Muscle of leg (tissue), 11 donors: Measurements from ENCODE around the gene PEX7. TPM values are rescaled to one million over a fixed set of nuclear protein-coding genes. Genes with fewer than 3 reads are reported as not detected.

Experiments used
- DNase-seq: peaks from one replicate; pipeline ENCODE4 v3.0.0; 2013
- H3K27ac ChIP-seq: one replicate; pipeline ENCODE4 v1.5.1; 2013; ENCODE audit warnings: mild to moderate bottlenecking, low read length, control low read depth
- H3K27me3 ChIP-seq: one replicate; pipeline ENCODE4 v1.6.1; 2013; ENCODE audit warnings: low read length; ENCODE audit not compliant: control insufficient read depth, insufficient read depth
- H3K36me3 ChIP-seq: one replicate; pipeline ENCODE4 v1.6.1; 2013; ENCODE audit warnings: low read length; ENCODE audit not compliant: control insufficient read depth, insufficient read depth
- H3K4me1 ChIP-seq: one replicate; pipeline ENCODE4 v1.6.1; 2013; ENCODE audit warnings: low read length; ENCODE audit not compliant: control insufficient read depth, insufficient read depth
- H3K4me3 ChIP-seq: one replicate; pipeline ENCODE4 v1.5.1; 2013; ENCODE audit warnings: low read length, control low read depth
- H3K9me3 ChIP-seq: replicated peaks from 2 replicates; pipeline ENCODE4 v1.6.1; 2013; ENCODE audit warnings: low read depth, low read length; ENCODE audit not compliant: control insufficient read depth
- WGBS: methylation state at CpG from one replicate; pipeline ENCODE4 v1.1.5; 2013; ENCODE audit warnings: missing lambda C conversion rate; ENCODE audit not compliant: insufficient coverage; 5-methylcytosine and 5-hydroxymethylcytosine counted together
- polyA plus RNA-seq, 8 donors: library from polyadenylated mRNA; unstranded; fragments of 120-200 nt; gene quantifications; one replicate each; pipeline versions ENCODE4 v1.2.1 to v1.2.3, GENCODE V29; 2013; ENCODE audit warnings: inconsistent platforms in 1 of 8, low replicate concordance in 1 of 8; ENCODE audit not compliant: insufficient read length in 8 of 8, insufficient read depth in 1 of 8
- total RNA-seq: library from RNA; stranded (reverse); fragments of 120-200 nt; gene quantifications from one replicate; pipeline ENCODE4 v1.2.4, GENCODE V29; 2013

PEX7 gene
- total and polyA plus RNA-seq, 9 donors = 6.1 to 9.4 (median 8.1) TPM

GRCh38 chr6:136790411-136791295, 31.7 kb upstream of the PEX7 start:
- Histone ChIP-seq H3K27me3 (peaks cover 24% of the 10 kb centered on the region), H3K4me1 (peaks cover 9% of the 10 kb centered on the region), H3K27ac (no peak overlapping the region), H3K9me3 (no peaks in the 10 kb centered on the region), H3K4me3 (peak overlapping the region; percentile 91), H3K36me3 (no peaks in the 10 kb centered on the region)
- no peak for DNase-seq
- WGBS = 30% methylated on average over 2 of the region's 7 CpGs

DNA sequence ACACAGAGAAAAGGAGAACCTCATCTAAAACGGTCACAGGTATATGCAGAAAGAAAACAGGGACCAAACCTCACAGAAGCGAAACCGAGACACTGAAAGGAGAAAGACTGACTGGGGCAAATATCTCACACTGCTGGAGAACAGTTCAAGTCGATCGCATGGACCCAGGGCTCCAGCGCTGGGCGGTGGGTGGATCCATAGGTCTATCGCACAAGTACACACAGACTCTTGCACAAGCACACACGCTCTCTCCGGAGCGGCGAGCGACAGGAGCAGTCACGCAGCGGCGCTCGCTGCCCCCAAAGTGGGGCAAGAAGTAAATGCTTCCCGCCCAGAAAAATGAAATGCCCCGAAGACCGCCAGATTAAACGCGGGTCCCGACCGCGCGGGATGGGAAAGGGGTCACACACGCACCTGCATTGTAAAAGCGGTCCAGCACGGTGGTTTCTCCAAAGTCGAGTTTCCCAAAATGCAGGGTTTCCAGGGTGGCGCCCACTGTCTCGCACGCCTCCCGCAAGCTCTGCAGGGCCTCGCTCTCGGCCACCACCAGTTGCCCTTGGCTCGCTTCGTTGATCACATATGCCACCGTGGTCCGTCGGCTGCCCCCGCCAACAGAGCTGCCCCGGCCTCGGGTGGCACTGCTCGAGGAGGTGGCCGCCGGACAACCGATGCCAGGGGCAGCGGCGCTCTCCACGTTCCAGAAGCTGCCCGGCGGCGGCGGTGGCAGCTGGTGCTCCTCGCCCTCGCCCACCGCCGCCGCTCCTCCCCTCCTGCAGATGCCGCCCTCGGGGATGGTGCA, 30.9 kb upstream of the PEX7 start:
- peaks cover 9% of the 10 kb centered on the region for H3K4me1 ChIP-seq
- DNase-seq = peak; percentile 47
- H3K9me3 ChIP-seq = no peaks in the 10 kb centered on the region
- peak overlapping the region; percentile 48 for H3K27ac ChIP-seq
- under 1% methylated on average over 60 of the region's 62 CpGs for WGBS
- H3K4me3 ChIP-seq = peak overlapping the region; percentile 91
- H3K27me3 ChIP-seq = peaks cover 24% of the 10 kb centered on the region
- H3K36me3 ChIP-seq = no peaks in the 10 kb centered on the region

DNA sequence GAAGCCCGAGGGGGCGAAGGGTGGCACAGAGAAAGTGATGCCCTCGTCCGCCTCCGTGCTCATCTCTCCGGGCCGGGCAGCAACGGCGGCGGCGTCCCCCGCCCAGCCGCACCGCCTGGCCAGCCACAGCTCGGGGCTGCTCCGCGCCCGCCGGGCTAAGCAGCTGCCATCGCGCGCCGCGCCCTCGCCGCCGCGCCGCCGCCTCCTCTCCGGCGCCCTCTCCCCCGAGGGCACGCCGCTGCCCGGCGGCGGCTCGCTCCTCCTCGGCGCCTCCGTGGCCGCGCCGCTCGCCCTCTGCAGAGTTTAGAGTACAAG, 30.3 kb upstream of the PEX7 start:
- no peak for DNase-seq
- Histone ChIP-seq H3K27me3 (peaks cover 24% of the 10 kb centered on the region), H3K4me3 (peak overlapping the region; percentile 91), H3K36me3 (no peaks in the 10 kb centered on the region), H3K27ac (no peak overlapping the region), H3K9me3 (no peaks in the 10 kb centered on the region), H3K4me1 (peaks cover 9% of the 10 kb centered on the region)
- WGBS = under 1% methylated on average over 42 of the region's 46 CpGs

- peak within 1 kb of the TSS; percentile 78 for H3K27ac ChIP-seq
- DNase-seq = peak; percentile 87
- H3K27me3 ChIP-seq = peaks cover 22% of the 10 kb centered on the region
- H3K4me3 ChIP-seq = peak within 1 kb of the TSS; percentile 91
- no peaks in the 10 kb centered on the region for H3K9me3 ChIP-seq
- no peaks in the 10 kb centered on the region for H3K36me3 ChIP-seq
- peaks cover 9% of the 10 kb centered on the region for H3K4me1 ChIP-seq
- WGBS = under 1% methylated on average over 89 of the region's 89 CpGs
Measured at GRCh38 chr6:136792410-136793262, 29.8 kb upstream of the PEX7 start, which contains the start of gene MAP3K5. Gene MAP3K5 (minus strand): TSS chr6:136792477. CDS start chr6:136792157, 320 bp downstream.

DNA sequence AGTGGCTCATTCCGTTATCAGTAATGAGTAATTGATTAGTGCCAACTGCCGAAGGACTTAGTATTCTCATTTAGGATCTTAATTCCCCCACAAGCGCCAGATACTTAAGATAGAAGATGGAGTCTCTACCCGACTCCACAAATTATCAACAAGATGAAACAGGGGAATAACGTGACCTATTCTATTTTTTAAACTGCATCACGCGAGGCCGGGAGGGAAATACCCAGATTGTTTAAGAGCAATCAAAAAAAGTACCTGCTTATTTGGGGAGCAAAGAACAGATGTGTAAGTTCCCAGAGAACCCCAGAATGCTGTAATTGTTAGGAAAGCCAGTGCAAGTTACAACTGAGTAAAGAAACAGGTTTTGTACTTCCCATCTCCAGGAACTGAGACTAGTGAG, 29.0 kb upstream of the PEX7 start:
- Histone ChIP-seq H3K4me1 (peaks cover 9% of the 10 kb centered on the region), H3K9me3 (no peaks in the 10 kb centered on the region), H3K27me3 (peaks cover 21% of the 10 kb centered on the region), H3K4me3 (peak overlapping the region; percentile 91), H3K36me3 (no peaks in the 10 kb centered on the region), H3K27ac (no peak overlapping the region)
- no peak for DNase-seq
- WGBS = no CpG with 5 or more reads among the region's 8 CpGs

DNA sequence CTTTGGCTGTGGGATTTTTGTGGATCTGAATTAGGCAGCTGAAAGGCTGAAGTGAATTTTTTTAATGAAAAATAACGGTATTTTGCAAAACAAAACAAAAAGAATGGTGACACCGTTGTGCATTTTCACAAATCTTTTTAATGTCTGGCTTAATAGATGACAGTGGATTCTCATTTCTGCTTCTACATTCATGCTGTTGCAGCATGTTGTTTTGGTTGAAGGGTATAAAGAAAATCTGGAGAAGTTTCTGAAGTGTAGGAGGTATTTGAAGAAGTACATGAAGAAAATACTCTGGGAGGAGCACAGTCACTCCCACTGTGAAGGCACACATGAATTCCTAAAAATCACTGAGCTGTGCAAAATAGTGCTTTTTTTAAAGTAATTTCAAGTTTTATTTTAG, 27.0 kb upstream of the PEX7 start:
- peaks cover 14% of the 10 kb centered on the region for H3K27me3 ChIP-seq
- H3K4me3 ChIP-seq = no peak overlapping the region
- DNase-seq = no peak
- no peaks in the 10 kb centered on the region for H3K36me3 ChIP-seq
- H3K4me1 ChIP-seq = peaks cover 9% of the 10 kb centered on the region
- H3K9me3 ChIP-seq = no peaks in the 10 kb centered on the region
- H3K27ac ChIP-seq = no peak overlapping the region
- WGBS = 80% methylated on average over 1 of the region's 2 CpGs

GRCh38 chr6:136795996-136796395, 26.4 kb upstream of the PEX7 start:
- Histone ChIP-seq H3K27me3 (peaks cover 14% of the 10 kb centered on the region), H3K9me3 (no peaks in the 10 kb centered on the region), H3K27ac (no peak overlapping the region), H3K4me1 (peaks cover 9% of the 10 kb centered on the region), H3K4me3 (no peak overlapping the region), H3K36me3 (no peaks in the 10 kb centered on the region)
- WGBS = no CpG with 5 or more reads among the region's 5 CpGs
- no peak for DNase-seq

DNA sequence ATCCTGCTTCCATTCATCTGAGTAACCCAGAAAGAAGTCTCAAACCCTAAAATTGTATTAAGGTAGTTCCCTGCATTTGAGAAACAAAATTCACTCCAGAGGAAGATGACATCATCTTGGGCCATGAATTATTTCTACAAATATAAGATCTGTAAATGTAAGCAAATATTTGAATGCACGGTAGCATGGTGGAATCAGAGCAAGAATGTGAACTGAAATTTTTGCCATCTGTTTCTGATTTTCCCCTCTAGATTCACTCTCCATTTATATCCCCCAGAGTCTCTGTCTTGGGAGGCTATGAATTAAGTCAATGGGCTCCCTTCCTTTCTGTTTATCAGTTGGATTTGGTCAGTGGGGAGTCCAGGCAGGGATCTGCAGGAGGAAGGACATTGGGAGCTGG, 24.3 kb upstream of the PEX7 start:
- peaks cover 3% of the 10 kb centered on the region for H3K27me3 ChIP-seq
- no peaks in the 10 kb centered on the region for H3K9me3 ChIP-seq
- H3K27ac ChIP-seq = no peak overlapping the region
- H3K4me1 ChIP-seq = peaks cover 1% of the 10 kb centered on the region
- H3K36me3 ChIP-seq = no peaks in the 10 kb centered on the region
- no peak for DNase-seq
- WGBS = no CpG with 5 or more reads among the region's 1 CpG
- H3K4me3 ChIP-seq = no peak overlapping the region

GRCh38 chr6:136801581-136801980, 20.8 kb upstream of the PEX7 start:
- Histone ChIP-seq H3K9me3 (no peaks in the 10 kb centered on the region), H3K36me3 (no peaks in the 10 kb centered on the region), H3K27me3 (no peaks in the 10 kb centered on the region), H3K4me3 (no peak overlapping the region), H3K4me1 (no peaks in the 10 kb centered on the region), H3K27ac (no peak overlapping the region)
- DNase-seq = no peak
- no CpG with 5 or more reads among the region's 2 CpGs for WGBS
